Heart left ventricle (tissue), 16 donors: ENCODE measurements around the gene RFTN2. TPM values are rescaled to one million over a fixed set of nuclear protein-coding genes. Genes with fewer than 3 reads are reported as not detected.
A peak's percentile ranks its signal among the peaks of the same experiment; 100 is the strongest.

ENCODE experiments used
- ATAC-seq, 4 donors: fragments of 200-7000 bp; cut with Tn5 transposase; one replicate each; pipeline ENCODE4 v1.9.1; 2020 to 2022; ENCODE audit warnings: moderate library complexity in 4 of 4, mild to moderate bottlenecking in 3 of 4, moderate number of reproducible peaks in 1 of 4
- DNase-seq, 5 donors: peaks; one replicate each; pipeline ENCODE4 v3.0.0-alpha.2; 2020
- H3K27ac ChIP-seq, 12 donors: fragments of 200-600 bp; sonication (generic) in 4 of 12; one replicate each; pipeline versions ENCODE4 v1.5.0 to v1.8.0; 2016 to 2022; ENCODE audit warnings: mild to moderate bottlenecking in 2 of 12
- H3K27me3 ChIP-seq, 9 donors: fragments of 200-600 bp; sonication (generic) in 2 of 9; one replicate each; pipeline versions ENCODE4 v1.5.1 to v1.8.0; 2016 to 2022; ENCODE audit warnings: mild to moderate bottlenecking in 3 of 9
- H3K36me3 ChIP-seq, 9 donors: fragments of 200-600 bp; sonication (generic) in 2 of 9; one replicate each; pipeline versions ENCODE4 v1.5.0 to v1.8.0; 2018 to 2022; ENCODE audit warnings: mild to moderate bottlenecking in 2 of 9
- H3K4me1 ChIP-seq, 12 donors: fragments of 200-600 bp; sonication (generic) in 4 of 12; one replicate each; pipeline versions ENCODE4 v1.5.0 to v1.8.0; 2016 to 2022; ENCODE audit warnings: mild to moderate bottlenecking in 3 of 12
- H3K4me3 ChIP-seq, 12 donors: fragments of 200-600 bp; sonication (generic) in 4 of 12; one replicate each; pipeline versions ENCODE4 v1.5.0 to v1.8.0; 2017 to 2022; ENCODE audit warnings: mild to moderate bottlenecking in 9 of 12, moderate library complexity in 4 of 12
- H3K9me3 ChIP-seq, 12 donors: fragments of 200-600 bp; sonication (generic) in 4 of 12; one replicate each; pipeline versions ENCODE4 v1.5.0 to v1.8.0; 2016 to 2022; ENCODE audit warnings: mild to moderate bottlenecking in 1 of 12
- POLR2A ChIP-seq, 2 donors: fragments of 450-650 bp; IDR thresholded peaks; one replicate each; pipeline ENCODE4 v1.6.1; 2017; ENCODE audit warnings: antibody characterized with exemption in 2 of 2, mild to moderate bottlenecking in 2 of 2, moderate library complexity in 2 of 2
- WGBS, 4 donors: extraction: QIAGEN DNeasy Blood & Tissue Kit in 2 of 4; methylation state at CpG; one replicate each; pipeline versions ENCODE4 v1.1.5 to v1.1.7; 2013 to 2018; 5-methylcytosine and 5-hydroxymethylcytosine counted together
- intact Hi-C, 10 donors: fragments of 100-400 bp; cut with DNase I; formaldehyde crosslinking; loops; one replicate each; pipeline versions ENCODE4 v1.11.1 to v1.14.2; 2022
- polyA plus RNA-seq, 2 donors: library from polyadenylated mRNA; stranded (reverse); fragments of 200-250 nt; gene quantifications; one replicate each; pipeline ENCODE4 v1.2.3, GENCODE V29; 2013
- total RNA-seq, 9 donors: library from RNA; depleted of rRNA in 2 of 9; stranded (reverse); fragments of >200 nt in 2 of 9; fragmentation: NEBNext Ultra II Directional in 3 of 9; extraction: Animal tissue kit (Norgen Biotek cat#: 25700) in 3 of 9; gene quantifications; one replicate each; pipeline versions ENCODE4 v1.1.0 to v1.2.4, GENCODE V29; 2016 to 2023
- TF ChIP-seq, protein P1 (sequence below), 12 donors: fragments of 200-600 bp; sonication (generic) in 4 of 12; IDR thresholded peaks; one replicate each; pipeline versions ENCODE4 v1.5.0 to v1.8.0; 2018 to 2022; ENCODE audit warnings: antibody characterized with exemption in 12 of 12, mild to moderate bottlenecking in 5 of 12
- donor health status: ischemic (EF 13 %, LVEDD 7.1; RV severe dilation, severe dysfunction).
- donor health status: healthy with polysubstance abuse.
- donor health status: DM: no; HTN: yes; CAD: no.
- donor health status: DM: no; HTN: no; CAD: no.
- donor health status: ischemic (EF 25% LVEDD 6.9; RV normal size, moderate dysfunction).
- donor health status: ischemic (EF 25% LVEDD 5.7; RV mildly dilated, moderate dysfunction).
- donor health status: healthy.
- donor health status: DM: yes; HTN: yes; CAD: no.
- donor health status: ischemic (EF 35%, LVEDD 5.7; RV mildly dilated, moderate dysfunction).
- donor health status: nonischemic (EF 11% LVEDD 7.7; RV severe dilation, severe dysfunction).
- donor health status: DM: yes; HTN: yes; CAD: no.
- donor health status: PGD.
- donor health status: ischemic (EF 29% LVEDD 5.4; RV normal size, mild dysfunction).
- donor health status: nonischemic (EF 23%, LVEDD 6.1; RV moderate dilation, normal function).

The RFTN2 gene
- total and polyA plus RNA-seq, 11 donors, result 1.1 to 10.1 (median 5.0) TPM

DNA sequence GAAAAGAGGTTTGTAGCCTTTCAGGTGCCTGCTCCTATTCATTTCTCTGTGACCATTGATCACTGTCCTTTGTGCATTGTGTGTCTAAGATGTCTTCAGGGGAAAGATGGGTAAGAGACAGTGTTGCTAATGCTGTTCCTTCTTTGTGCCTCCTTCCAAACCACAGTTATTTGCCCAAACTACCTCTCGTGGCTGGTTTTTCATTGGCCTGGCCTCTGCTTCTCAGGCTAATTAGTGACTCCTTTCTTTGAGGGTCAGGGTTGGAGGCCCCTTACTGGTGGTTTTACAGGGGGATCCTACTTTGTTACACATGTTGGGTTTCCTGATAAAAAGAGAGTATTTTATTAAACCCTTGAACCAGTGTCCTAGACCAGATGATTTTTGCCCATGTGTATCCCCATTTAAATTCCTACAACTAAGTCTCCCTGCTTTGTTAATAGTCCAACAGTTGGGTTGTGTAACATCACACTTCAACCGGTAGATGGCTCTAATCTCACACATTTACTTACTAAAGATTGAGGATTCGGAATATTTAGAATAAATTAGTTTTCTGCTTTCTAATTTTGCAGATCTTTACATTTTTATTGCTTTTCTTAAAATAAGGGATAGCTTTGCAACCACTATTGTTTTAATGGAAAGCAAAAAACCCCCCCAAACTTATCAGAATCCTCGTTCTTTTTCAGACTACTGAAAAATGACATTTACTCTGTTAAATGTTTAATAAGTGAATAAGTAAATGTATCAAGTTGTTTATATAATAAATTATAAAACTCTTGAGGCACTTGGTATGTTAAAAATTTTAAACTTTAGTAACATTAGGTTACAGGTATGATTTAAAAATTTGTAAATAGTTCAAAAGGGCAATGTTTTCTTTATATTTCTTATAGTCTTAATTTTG, 32.2 kb upstream of the RFTN2 start:
- intact Hi-C loops, result loop anchor here (2.0 to 10.0 kb wide), 13 partner anchors 67 to 590 kb away; partner anchors contain the start of genes MOB4 (in 4 of the 10), SF3B1 (in 2 of the 10), COQ10B (in 1 of the 10) and HSPE1 (in 1 of the 10)
- no peak for ATAC-seq
- TF ChIP-seq, protein P1, sequence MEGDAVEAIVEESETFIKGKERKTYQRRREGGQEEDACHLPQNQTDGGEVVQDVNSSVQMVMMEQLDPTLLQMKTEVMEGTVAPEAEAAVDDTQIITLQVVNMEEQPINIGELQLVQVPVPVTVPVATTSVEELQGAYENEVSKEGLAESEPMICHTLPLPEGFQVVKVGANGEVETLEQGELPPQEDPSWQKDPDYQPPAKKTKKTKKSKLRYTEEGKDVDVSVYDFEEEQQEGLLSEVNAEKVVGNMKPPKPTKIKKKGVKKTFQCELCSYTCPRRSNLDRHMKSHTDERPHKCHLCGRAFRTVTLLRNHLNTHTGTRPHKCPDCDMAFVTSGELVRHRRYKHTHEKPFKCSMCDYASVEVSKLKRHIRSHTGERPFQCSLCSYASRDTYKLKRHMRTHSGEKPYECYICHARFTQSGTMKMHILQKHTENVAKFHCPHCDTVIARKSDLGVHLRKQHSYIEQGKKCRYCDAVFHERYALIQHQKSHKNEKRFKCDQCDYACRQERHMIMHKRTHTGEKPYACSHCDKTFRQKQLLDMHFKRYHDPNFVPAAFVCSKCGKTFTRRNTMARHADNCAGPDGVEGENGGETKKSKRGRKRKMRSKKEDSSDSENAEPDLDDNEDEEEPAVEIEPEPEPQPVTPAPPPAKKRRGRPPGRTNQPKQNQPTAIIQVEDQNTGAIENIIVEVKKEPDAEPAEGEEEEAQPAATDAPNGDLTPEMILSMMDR (IDR thresholded peaks at IDR 0.05), result peak; percentile 52 to 76 (median 74)
- no peak for TF ChIP-seq POLR2A (IDR thresholded peaks at IDR 0.05)
- 13 to 20% (median 15%) methylated on average over 4 of the region's 4 CpGs for WGBS, 4 donors
- Histone ChIP-seq H3K4me1 (peaks cover 0 to 45% (median 26%) of the 10 kb centered on the region in 12 donors), H3K9me3 (no peaks in the 10 kb centered on the region), H3K4me3 (peak overlapping the region in 9 of 12 donors; percentile 70 to 93 (median 87)), H3K27ac (no peak overlapping the region), H3K27me3 (no peaks in the 10 kb centered on the region), H3K36me3 (peaks cover 0 to 13% (median 5%) of the 10 kb centered on the region in 9 donors)
- DNase-seq, result no peak

DNA sequence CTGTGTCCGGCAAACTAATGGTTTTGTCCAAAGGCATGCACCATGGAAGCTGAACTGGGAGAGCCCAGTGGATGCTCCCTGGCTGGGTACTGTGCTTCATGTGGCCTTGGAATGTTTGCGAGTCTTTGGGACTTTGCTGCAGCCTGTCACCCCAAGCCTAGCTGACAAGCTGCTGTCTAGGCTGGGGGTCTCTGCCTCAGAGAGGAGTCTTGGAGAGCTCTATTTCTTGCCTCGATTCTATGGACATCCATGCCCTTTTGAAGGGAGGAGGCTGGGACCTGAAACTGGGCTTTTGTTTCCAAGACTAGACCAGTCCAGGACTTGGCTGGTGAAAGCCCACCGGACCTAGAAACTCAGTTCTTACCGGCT, 31.4 kb upstream of the RFTN2 start:
- intact Hi-C loops, result loop anchor here (2.0 to 10.0 kb wide), 12 partner anchors 68 to 590 kb away; partner anchors contain the start of genes MOB4 (in 4 of the 10), SF3B1 (in 2 of the 10), COQ10B (in 1 of the 10) and HSPE1 (in 1 of the 10)
- Histone ChIP-seq H3K27me3 (no peaks in the 10 kb centered on the region), H3K27ac (peak overlapping the region in 1 of 12 donors; percentile 87), H3K4me1 (peaks cover 0 to 45% (median 26%) of the 10 kb centered on the region in 12 donors), H3K36me3 (peaks cover 0 to 6% (median 3%) of the 10 kb centered on the region in 9 donors), H3K9me3 (no peaks in the 10 kb centered on the region), H3K4me3 (peak overlapping the region in 11 of 12 donors; percentile 70 to 93 (median 87))
- WGBS, 4 donors, result 48 to 62% (median 59%) methylated on average over 5 of the region's 5 CpGs
- TF ChIP-seq, protein P1 (IDR thresholded peaks at IDR 0.05), result no peak
- no peak for TF ChIP-seq POLR2A (IDR thresholded peaks at IDR 0.05)
- DNase-seq (no peak), ATAC-seq (no peak)

DNA sequence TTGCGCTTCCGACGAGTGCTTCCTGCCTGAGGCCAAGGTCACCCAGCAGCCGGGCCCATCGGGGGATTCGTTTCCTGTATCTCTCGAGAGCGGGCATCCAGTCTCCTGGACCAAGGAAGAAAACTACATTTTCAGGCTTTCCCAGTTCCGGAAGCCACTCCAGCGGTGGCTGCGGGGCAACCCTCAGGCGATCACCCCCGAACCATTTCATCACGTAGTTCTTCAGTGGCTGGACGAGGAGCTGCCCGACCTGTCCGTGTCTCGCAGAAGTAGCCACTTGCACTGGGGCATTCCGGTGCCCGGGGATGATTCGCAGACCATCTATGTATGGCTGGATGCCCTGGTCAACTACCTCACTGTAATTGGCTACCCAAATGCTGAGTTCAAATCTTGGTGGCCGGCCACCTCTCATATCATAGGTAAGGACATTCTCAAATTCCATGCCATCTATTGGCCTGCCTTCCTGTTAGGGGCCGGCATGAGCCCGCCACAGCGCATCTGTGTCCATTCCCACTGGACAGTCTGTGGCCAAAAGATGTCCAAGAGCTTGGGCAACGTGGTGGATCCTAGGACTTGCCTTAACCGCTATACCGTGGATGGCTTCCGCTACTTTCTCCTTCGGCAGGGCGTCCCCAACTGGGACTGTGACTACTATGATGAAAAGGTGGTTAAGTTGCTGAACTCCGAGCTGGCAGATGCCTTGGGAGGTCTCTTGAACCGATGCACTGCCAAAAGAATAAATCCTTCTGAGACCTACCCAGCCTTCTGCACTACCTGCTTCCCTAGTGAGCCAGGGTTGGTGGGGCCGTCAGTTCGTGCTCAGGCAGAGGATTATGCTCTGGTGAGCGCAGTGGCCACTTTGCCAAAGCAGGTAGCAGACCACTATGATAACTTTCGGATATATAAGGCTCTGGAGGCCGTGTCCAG, 30.8 kb upstream of the RFTN2 start:
- ATAC-seq, result peak; percentile 3 to 8 (median 5)
- 15 to 22% (median 16%) methylated on average over 18 to 38 of the region's 38 CpGs for WGBS, 4 donors
- peak overlapping the region in 11 of 12 donors; percentile 54 to 88 (median 77) for H3K27ac ChIP-seq
- TF ChIP-seq POLR2A (IDR thresholded peaks at IDR 0.05), result no peak
- TF ChIP-seq, protein P1 (IDR thresholded peaks at IDR 0.05), result no peak
- no peaks in the 10 kb centered on the region for H3K27me3 ChIP-seq
- peaks cover 0 to 45% (median 26%) of the 10 kb centered on the region in 12 donors for H3K4me1 ChIP-seq
- DNase-seq, result peak in 4 of 5 donors; percentile 25 to 57 (median 33)
- peak overlapping the region; percentile 70 to 93 (median 88) for H3K4me3 ChIP-seq
- peaks cover 0 to 5% (median 0%) of the 10 kb centered on the region in 9 donors for H3K36me3 ChIP-seq
- no peaks in the 10 kb centered on the region for H3K9me3 ChIP-seq
- intact Hi-C loops, result loop anchor here (1.0 to 10.0 kb wide), 14 partner anchors 69 to 591 kb away; partner anchors contain the start of genes MOB4 (in 4 of the 10), HSPE1 (in 2 of the 10), SF3B1 (in 2 of the 10) and COQ10B (in 1 of the 10)
